Measurements from ENCODE around the gene CEP41. TPM values are rescaled to one million over a fixed set of nuclear protein-coding genes. Genes with fewer than 3 reads are reported as not detected.

Gene CEP41
- total RNA-seq, 1 donor from 2014 or later = 34.7 TPM

DNA sequence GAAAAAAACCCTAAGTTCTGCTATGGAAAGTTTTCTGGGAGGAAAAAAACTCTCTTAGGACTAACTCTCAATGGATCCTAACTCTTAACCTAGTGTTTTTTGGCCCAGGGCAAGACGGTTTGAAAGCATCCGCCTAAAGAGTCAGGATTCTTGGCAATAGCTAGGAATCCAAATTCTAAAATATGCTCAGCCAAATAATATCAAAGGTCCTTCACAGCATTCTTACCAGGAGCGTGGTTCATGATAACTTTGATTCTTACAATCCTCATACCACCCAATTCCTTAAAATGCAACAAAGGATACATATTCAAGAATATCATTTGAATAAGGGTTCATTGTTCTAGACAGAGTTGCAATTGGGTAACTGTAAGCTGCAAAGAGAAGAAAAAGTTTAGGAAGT lies 39.2 kb downstream of the CEP41 start:
- Mint-ChIP-seq H3K4me1 (ENCODE audit: low read depth, unreplicated experiment) (no peaks in the 10 kb centered on the region), H3K27me3 (ENCODE audit: unreplicated experiment) (peaks cover 2% of the 10 kb centered on the region), H3K27ac (ENCODE audit: unreplicated experiment) (no peak overlapping the region), H3K4me3 (ENCODE audit: unreplicated experiment) (no peak overlapping the region), H3K36me3 (ENCODE audit: unreplicated experiment) (no peaks in the 10 kb centered on the region), H3K9me3 (ENCODE audit: unreplicated experiment) (no peaks in the 10 kb centered on the region)
- no peak for DNase-seq
- TF ChIP-seq, protein P1, sequence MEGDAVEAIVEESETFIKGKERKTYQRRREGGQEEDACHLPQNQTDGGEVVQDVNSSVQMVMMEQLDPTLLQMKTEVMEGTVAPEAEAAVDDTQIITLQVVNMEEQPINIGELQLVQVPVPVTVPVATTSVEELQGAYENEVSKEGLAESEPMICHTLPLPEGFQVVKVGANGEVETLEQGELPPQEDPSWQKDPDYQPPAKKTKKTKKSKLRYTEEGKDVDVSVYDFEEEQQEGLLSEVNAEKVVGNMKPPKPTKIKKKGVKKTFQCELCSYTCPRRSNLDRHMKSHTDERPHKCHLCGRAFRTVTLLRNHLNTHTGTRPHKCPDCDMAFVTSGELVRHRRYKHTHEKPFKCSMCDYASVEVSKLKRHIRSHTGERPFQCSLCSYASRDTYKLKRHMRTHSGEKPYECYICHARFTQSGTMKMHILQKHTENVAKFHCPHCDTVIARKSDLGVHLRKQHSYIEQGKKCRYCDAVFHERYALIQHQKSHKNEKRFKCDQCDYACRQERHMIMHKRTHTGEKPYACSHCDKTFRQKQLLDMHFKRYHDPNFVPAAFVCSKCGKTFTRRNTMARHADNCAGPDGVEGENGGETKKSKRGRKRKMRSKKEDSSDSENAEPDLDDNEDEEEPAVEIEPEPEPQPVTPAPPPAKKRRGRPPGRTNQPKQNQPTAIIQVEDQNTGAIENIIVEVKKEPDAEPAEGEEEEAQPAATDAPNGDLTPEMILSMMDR (IDR thresholded peaks at IDR 0.05; ENCODE audit: partially characterized antibody, unreplicated experiment) = no peak

DNA sequence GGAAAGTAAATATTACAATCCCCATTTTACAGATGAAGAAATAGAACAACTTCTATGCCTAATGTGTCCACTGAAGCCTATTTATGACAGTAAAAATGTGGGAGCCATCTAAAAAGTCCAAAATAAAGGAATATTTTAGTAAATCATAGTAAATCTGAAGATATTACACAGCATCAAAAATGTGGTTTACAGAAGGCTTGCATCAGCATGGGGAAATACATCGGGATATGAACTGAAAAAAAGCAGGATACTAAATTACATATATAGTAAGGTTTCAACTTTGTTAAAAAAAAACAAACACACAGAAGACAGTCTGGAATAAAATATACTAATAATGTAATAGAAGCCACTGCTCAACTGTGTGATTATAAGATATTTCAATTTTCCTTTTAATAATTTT lies 39.7 kb downstream of the CEP41 start:
- Mint-ChIP-seq H3K27ac (ENCODE audit: unreplicated experiment) (no peak overlapping the region), H3K27me3 (ENCODE audit: unreplicated experiment) (peaks cover 2% of the 10 kb centered on the region), H3K9me3 (ENCODE audit: unreplicated experiment) (no peaks in the 10 kb centered on the region), H3K4me3 (ENCODE audit: unreplicated experiment) (no peak overlapping the region), H3K4me1 (ENCODE audit: low read depth, unreplicated experiment) (peaks cover 3% of the 10 kb centered on the region), H3K36me3 (ENCODE audit: unreplicated experiment) (no peaks in the 10 kb centered on the region)
- no peak for DNase-seq
- TF ChIP-seq, protein P1 (IDR thresholded peaks at IDR 0.05; ENCODE audit: partially characterized antibody, unreplicated experiment) = no peak

- Mint-ChIP-seq H3K4me1 (ENCODE audit: low read depth, unreplicated experiment) (peaks cover 5% of the 10 kb centered on the region), H3K36me3 (ENCODE audit: unreplicated experiment) (no peaks in the 10 kb centered on the region), H3K27me3 (ENCODE audit: unreplicated experiment) (peaks cover 2% of the 10 kb centered on the region), H3K27ac (ENCODE audit: unreplicated experiment) (no peak overlapping the region), H3K9me3 (ENCODE audit: unreplicated experiment) (no peaks in the 10 kb centered on the region), H3K4me3 (ENCODE audit: unreplicated experiment) (no peak overlapping the region)
- TF ChIP-seq, protein P1 (IDR thresholded peaks at IDR 0.05; ENCODE audit: partially characterized antibody, unreplicated experiment) = no peak
- DNase-seq = no peak
Measured at GRCh38 chr7:130400120-130400572, 40.7 kb downstream of the CEP41 start.

- TF ChIP-seq, protein P1 (IDR thresholded peaks at IDR 0.05; ENCODE audit: partially characterized antibody, unreplicated experiment) = no peak
- Mint-ChIP-seq H3K27me3 (ENCODE audit: unreplicated experiment) (peaks cover 5% of the 10 kb centered on the region), H3K36me3 (ENCODE audit: unreplicated experiment) (no peaks in the 10 kb centered on the region), H3K27ac (ENCODE audit: unreplicated experiment) (no peak overlapping the region), H3K4me3 (ENCODE audit: unreplicated experiment) (no peak overlapping the region), H3K4me1 (ENCODE audit: low read depth, unreplicated experiment) (peaks cover 16% of the 10 kb centered on the region), H3K9me3 (ENCODE audit: unreplicated experiment) (no peaks in the 10 kb centered on the region)
- DNase-seq = no peak
Measured at GRCh38 chr7:130398526-130399090, 42.2 kb downstream of the CEP41 start.

- no peaks in the 10 kb centered on the region for H3K36me3 Mint-ChIP-seq (ENCODE audit: unreplicated experiment)
- peaks cover 24% of the 10 kb centered on the region for H3K4me1 Mint-ChIP-seq (ENCODE audit: low read depth, unreplicated experiment)
- peaks cover 6% of the 10 kb centered on the region for H3K27me3 Mint-ChIP-seq (ENCODE audit: unreplicated experiment)
- no peak for DNase-seq
- no peak overlapping the region for H3K4me3 Mint-ChIP-seq (ENCODE audit: unreplicated experiment)
- TF ChIP-seq, protein P1 (IDR thresholded peaks at IDR 0.05; ENCODE audit: partially characterized antibody, unreplicated experiment) = no peak
- no peaks in the 10 kb centered on the region for H3K9me3 Mint-ChIP-seq (ENCODE audit: unreplicated experiment)
- no peak overlapping the region for H3K27ac Mint-ChIP-seq (ENCODE audit: unreplicated experiment)
Measured at GRCh38 chr7:130397758-130398073, 43.1 kb downstream of the CEP41 start.
